IPS DF 4.7 (cell line): Measurements from ENCODE around the gene TBC1D4.
"Not testable (repeated sequence)": the region's sequence is repeated elsewhere in the genome, so short reads cannot be mapped to it uniquely, and the experiment has no call there.

Source experiments
- DNase-seq: peaks from one replicate; pipeline ENCODE4 v3.0.0-alpha.2; 2013; ENCODE audit warnings: low spot score; ENCODE audit errors: extremely low read depth

The TBC1D4 gene

GRCh38 chr13:75452564-75452963 lies 29.4 kb downstream of the TBC1D4 start:
- no peak for DNase-seq

- no peak for DNase-seq
These were observed 34.5 kb downstream of the TBC1D4 start for GRCh38 chr13:75447493-75447892.

- DNase-seq, result no peak
These were observed 35.1 kb downstream of the TBC1D4 start for GRCh38 chr13:75446874-75447273.

GRCh38 chr13:75445717-75446499 lies 36.1 kb downstream of the TBC1D4 start:
- DNase-seq, result no peak

GRCh38 chr13:75444016-75444415 lies 38.0 kb downstream of the TBC1D4 start:
- no peak for DNase-seq

GRCh38 chr13:75443356-75443958 lies 38.5 kb downstream of the TBC1D4 start:
- no peak for DNase-seq

- no peak for DNase-seq
These were observed 39.2 kb downstream of the TBC1D4 start for GRCh38 chr13:75442736-75443234.

- no peak for DNase-seq
These were observed 41.9 kb downstream of the TBC1D4 start for GRCh38 chr13:75440100-75440499.

GRCh38 chr13:75437582-75438318 lies 44.2 kb downstream of the TBC1D4 start:
- DNase-seq, result no peak

- not testable (repeated sequence) for DNase-seq
These were observed 47.8 kb downstream of the TBC1D4 start for GRCh38 chr13:75434126-75434525.

- no peak for DNase-seq
These were observed 49.1 kb downstream of the TBC1D4 start for GRCh38 chr13:75432811-75433244.

GRCh38 chr13:75432045-75432444 lies 49.9 kb downstream of the TBC1D4 start:
- DNase-seq, result no peak

GRCh38 chr13:75430436-75431209 lies 51.3 kb downstream of the TBC1D4 start:
- DNase-seq, result no peak

- DNase-seq, result no peak
These were observed 55.5 kb downstream of the TBC1D4 start for GRCh38 chr13:75426421-75426820.

- DNase-seq, result no peak
These were observed 56.6 kb downstream of the TBC1D4 start for GRCh38 chr13:75425216-75426009.

- no peak for DNase-seq
These were observed 58.0 kb downstream of the TBC1D4 start for GRCh38 chr13:75423946-75424345.

GRCh38 chr13:75422028-75422427 lies 59.9 kb downstream of the TBC1D4 start:
- DNase-seq, result no peak

GRCh38 chr13:75421133-75421532 lies 60.8 kb downstream of the TBC1D4 start:
- DNase-seq, result no peak

GRCh38 chr13:75419656-75420055 lies 62.3 kb downstream of the TBC1D4 start:
- no peak for DNase-seq

GRCh38 chr13:75418997-75419396 lies 63.0 kb downstream of the TBC1D4 start:
- DNase-seq, result no peak
